Hepatocyte (in vitro differentiated cells): ENCODE data around the gene ARHGEF4. TPM values are rescaled to one million over a fixed set of nuclear protein-coding genes. Genes with fewer than 3 reads are reported as not detected.

Experiments used
- DNase-seq: peaks from one replicate; pipeline ENCODE4 v3.0.0-alpha.2; 2016; ENCODE audit warnings: low spot score
- H2AFZ ChIP-seq: fragments of 200-600 bp; sonication (generic); 2 replicates; pipeline ENCODE4 v1.6.0; 2016; ENCODE audit warnings: antibody characterized with exemption, mild to moderate bottlenecking
- H3K27ac ChIP-seq: fragments of 200-600 bp; sonication (generic); 2 replicates; pipeline ENCODE4 v1.5.1; 2016; ENCODE audit warnings: mild to moderate bottlenecking
- H3K27me3 ChIP-seq: fragments of 200-600 bp; sonication (generic); 2 replicates; pipeline ENCODE4 v1.6.1; 2016
- H3K36me3 ChIP-seq: fragments of 200-600 bp; sonication (generic); replicated peaks from 2 replicates; pipeline ENCODE4 v1.5.1; 2016; ENCODE audit warnings: low read depth; ENCODE audit not compliant: insufficient read depth
- H3K4me1 ChIP-seq: fragments of 200-600 bp; sonication (generic); 2 replicates; pipeline ENCODE4 v1.5.1; 2016; ENCODE audit warnings: mild to moderate bottlenecking, moderate library complexity; ENCODE audit not compliant: insufficient read depth
- H3K4me2 ChIP-seq: fragments of 200-600 bp; sonication (generic); 2 replicates; pipeline ENCODE4 v1.6.0; 2016
- H3K4me3 ChIP-seq: fragments of 200-600 bp; sonication (generic); 2 replicates; pipeline ENCODE4 v1.5.1; 2016; ENCODE audit warnings: mild to moderate bottlenecking
- H3K79me2 ChIP-seq: fragments of 200-600 bp; sonication (generic); 2 replicates; pipeline ENCODE4 v1.6.0; 2017; ENCODE audit warnings: mild to moderate bottlenecking
- H3K9me2 ChIP-seq: fragments of 200-600 bp; sonication (generic); replicated peaks from 2 replicates; pipeline ENCODE4 v1.6.0; 2017; ENCODE audit warnings: mild to moderate bottlenecking; ENCODE audit not compliant: insufficient read depth
- H3K9me3 ChIP-seq: fragments of 200-600 bp; sonication (generic); 2 replicates; pipeline ENCODE4 v1.5.1; 2016; ENCODE audit warnings: low read depth, mild to moderate bottlenecking
- H4K20me1 ChIP-seq: fragments of 200-600 bp; sonication (generic); 2 replicates; pipeline ENCODE4 v1.6.0; 2016; ENCODE audit warnings: mild to moderate bottlenecking; ENCODE audit not compliant: insufficient read depth, poor library complexity, severe bottlenecking
- CTCF ChIP-seq: fragments of 200-600 bp; sonication (generic); IDR thresholded peaks from 2 replicates; pipeline ENCODE4 v1.5.1; 2016; ENCODE audit warnings: antibody characterized with exemption, mild to moderate bottlenecking; ENCODE audit not compliant: poor library complexity
- EZH2 ChIP-seq: fragments of 200-600 bp; sonication (generic); IDR thresholded peaks from 2 replicates; pipeline ENCODE4 v1.6.1; 2016; ENCODE audit warnings: antibody characterized with exemption, mild to moderate bottlenecking, borderline replicate concordance
- EZH2phosphoT487 ChIP-seq: fragments of 200-600 bp; sonication (generic); IDR thresholded peaks from one replicate; pipeline ENCODE4 v1.6.1; 2018; ENCODE audit warnings: antibody characterized with exemption, mild to moderate bottlenecking, low read depth, moderate library complexity; ENCODE audit not compliant: unreplicated experiment, severe bottlenecking
- WGBS: methylation state at CpG from one replicate; pipeline ENCODE4 v1.1.6; 2016; ENCODE audit warnings: low lambda C conversion rate; ENCODE audit errors: missing lambda C conversion rate; 5-methylcytosine and 5-hydroxymethylcytosine counted together
- polyA plus RNA-seq: library from polyadenylated mRNA; unstranded; fragments of >200 nt; fragmentation: Nextera tagmentation; extraction: Ambion mirVana; gene quantifications from 2 replicates; pipeline ENCODE4 v1.2.1, GENCODE V29; 2016
- total RNA-seq: library from RNA; depleted of rRNA; stranded (reverse); fragments of >200 nt; gene quantifications from 2 replicates; pipeline ENCODE4 v1.2.3, GENCODE V29; 2014

The ARHGEF4 gene
- total and polyA plus RNA-seq, 2 experiments from 2014 or later: 11.2 to 15.8 TPM

GRCh38 chr2:131026919-131027318 is 190.2 kb downstream of the ARHGEF4 start:
- Histone ChIP-seq H3K36me3 (no peaks in the 10 kb centered on the region), H4K20me1 (no peaks in the 10 kb centered on the region)

GRCh38 chr2:131027566-131028528 is 191.1 kb downstream of the ARHGEF4 start:
- no peak overlapping the region for H3K4me2 ChIP-seq
- H3K9me2 ChIP-seq: no peaks in the 10 kb centered on the region
- no peaks in the 10 kb centered on the region for H4K20me1 ChIP-seq
- H3K4me1 ChIP-seq: no peaks in the 10 kb centered on the region
- TF ChIP-seq EZH2 (no peak), EZH2phosphoT487 (no peak), CTCF (no peak)
- no peak for DNase-seq
- WGBS: 89% methylated on average over 12 of the region's 12 CpGs
- no peak overlapping the region for H3K4me3 ChIP-seq
- H3K9me3 ChIP-seq: no peaks in the 10 kb centered on the region
- no peaks in the 10 kb centered on the region for H3K27me3 ChIP-seq
- H3K36me3 ChIP-seq: no peaks in the 10 kb centered on the region
- H3K79me2 ChIP-seq: no peaks in the 10 kb centered on the region
- H3K27ac ChIP-seq: no peak overlapping the region
- no peak overlapping the region for H2AFZ ChIP-seq

More at GRCh38 chr2:131026919-131027318, 190.2 kb downstream of the ARHGEF4 start:
- TF ChIP-seq EZH2 (no peak), EZH2phosphoT487 (no peak), CTCF (no peak)
- Histone ChIP-seq H3K9me3 (no peaks in the 10 kb centered on the region), H3K27me3 (no peaks in the 10 kb centered on the region), H3K4me2 (no peak overlapping the region), H3K9me2 (no peaks in the 10 kb centered on the region), H3K79me2 (no peaks in the 10 kb centered on the region), H3K27ac (no peak overlapping the region), H2AFZ (no peak overlapping the region), H3K4me1 (no peaks in the 10 kb centered on the region), H3K4me3 (no peak overlapping the region)
- DNase-seq: no peak
- 62% methylated on average over 5 of the region's 5 CpGs for WGBS

GRCh38 chr2:131029812-131030211 is 193.1 kb downstream of the ARHGEF4 start:
- Histone ChIP-seq H3K4me2 (no peak overlapping the region), H3K27me3 (no peaks in the 10 kb centered on the region), H3K9me3 (no peaks in the 10 kb centered on the region), H3K27ac (no peak overlapping the region), H3K4me3 (no peak overlapping the region), H3K4me1 (peaks cover 5% of the 10 kb centered on the region), H3K9me2 (no peaks in the 10 kb centered on the region), H3K79me2 (no peaks in the 10 kb centered on the region), H4K20me1 (no peaks in the 10 kb centered on the region), H3K36me3 (no peaks in the 10 kb centered on the region), H2AFZ (no peak overlapping the region)
- no peak for DNase-seq
- no peak for TF ChIP-seq CTCF
- no peak for TF ChIP-seq EZH2
- no peak for TF ChIP-seq EZH2phosphoT487
- 83% methylated on average over 8 of the region's 8 CpGs for WGBS
